HepG2 (cell line): ENCODE measurements around the gene ARG1. TPM values are rescaled to one million over a fixed set of nuclear protein-coding genes. Genes with fewer than 3 reads are reported as not detected.

Source experiments
- ATAC-seq: fragments of 200-7000 bp; cut with Tn5 transposase; 3 replicates; pipeline ENCODE4 v1.9.1; 2020; ENCODE audit warnings: mild to moderate bottlenecking, moderate library complexity
- BruUV-seq: library from RNA; stranded (reverse); fragments of 400-500 nt; replicated peaks from 2 replicates; lab custom pipeline; 2021; lab: Mats Ljungman, UMichigan
- CTCF ChIA-PET: fragments of 300-600 bp; formaldehyde crosslinking; extraction: SDS; loops from one replicate; lab custom pipeline; 2021; ENCODE audit warnings: low total read pairs, inconsistent platforms, low intra/inter-chr PET ratio; lab: Yijun Ruan, JAX
- POLR2A ChIA-PET: fragments of 350-600 bp; sonication (Branson Sonifier 250); formaldehyde crosslinking; loops from one replicate; lab custom pipeline; 2020; ENCODE audit warnings: antibody characterized with exemption, inconsistent platforms; lab: Yijun Ruan, JAX
- DNase-seq: peaks from one replicate; pipeline ENCODE4 v3.0.0-alpha.2; 2015; ENCODE audit warnings: low spot score
- FAIRE-seq: peaks from 3 replicates; lab custom pipeline; 2011; peaks lifted over from hg19 to GRCh38; lab: Jason Lieb, UNC
- H2AFZ ChIP-seq: one replicate; pipeline ENCODE4 v1.6.1; 2011; ENCODE audit warnings: low read length, inconsistent platforms
- H3K27ac ChIP-seq: fragments of 300-600 bp; 3 replicates; pipeline ENCODE4 v1.8.0; 2011; ENCODE audit warnings: mixed run types, mild to moderate bottlenecking, mixed read lengths, low read length, inconsistent platforms; ENCODE audit not compliant: insufficient read depth; ENCODE audit errors: extremely low read length
- H3K27me3 ChIP-seq, 2 experiments: fragments of 200-600 bp in 1 of 2; 2 replicates in 1 of 2; 3 replicates in 1 of 2; pipeline versions ENCODE4 v1.6.0 to v1.8.0; 2011; ENCODE audit warnings: low read length in 2 of 2, mild to moderate bottlenecking in 2 of 2, moderate library complexity in 2 of 2, inconsistent platforms in 1 of 2; ENCODE audit not compliant: insufficient read depth in 2 of 2, control insufficient read depth in 1 of 2
- H3K36me3 ChIP-seq, 2 experiments: fragments of 200-600 bp in 1 of 2; replicated peaks in 1 of 2; 2 replicates in 1 of 2; 3 replicates in 1 of 2; pipeline versions ENCODE4 v1.5.1 to v1.8.0; 2011; ENCODE audit warnings: low read length in 2 of 2, inconsistent platforms in 1 of 2; ENCODE audit not compliant: insufficient read depth in 2 of 2, control insufficient read depth in 1 of 2
- H3K4me1 ChIP-seq: 2 replicates; pipeline ENCODE4 v1.5.1; 2012; ENCODE audit warnings: low read length, inconsistent platforms; ENCODE audit not compliant: insufficient read depth
- H3K4me2 ChIP-seq: 2 replicates; pipeline ENCODE4 v1.6.0; 2011; ENCODE audit warnings: low read depth, low read length, inconsistent platforms
- H3K4me3 ChIP-seq, 3 experiments: fragments of 200-600 bp in 1 of 3; sonication (generic), shearing (Covaris generic) in 1 of 3; replicated peaks in 1 of 3; 2 replicates each; pipeline ENCODE4 v1.5.1; 2011 to 2016; ENCODE audit warnings: low read length in 3 of 3, inconsistent platforms in 2 of 3, low read depth in 2 of 3, mild to moderate bottlenecking in 2 of 3, control low read depth in 1 of 3, mixed read lengths in 1 of 3; ENCODE audit not compliant: insufficient read depth in 1 of 3
- H3K79me2 ChIP-seq: one replicate; pipeline ENCODE4 v1.6.1; 2011; ENCODE audit warnings: low read length, inconsistent platforms; ENCODE audit not compliant: insufficient read depth
- H3K9ac ChIP-seq: 2 replicates; pipeline ENCODE4 v1.6.0; 2011; ENCODE audit warnings: mild to moderate bottlenecking, low read depth, low read length, inconsistent platforms; ENCODE audit not compliant: insufficient read depth
- H3K9me3 ChIP-seq: 2 replicates; pipeline ENCODE4 v1.5.1; 2012; ENCODE audit warnings: mild to moderate bottlenecking, low read length
- H4K20me1 ChIP-seq: 2 replicates; pipeline ENCODE4 v1.6.0; 2011; ENCODE audit warnings: inconsistent platforms, mild to moderate bottlenecking, low read length, moderate library complexity; ENCODE audit not compliant: insufficient read depth
- FOXA1 ChIP-seq, 2 experiments: fragments of 450-650 bp in 1 of 2; sonication (generic) in 1 of 2; formaldehyde crosslinking in 1 of 2; IDR thresholded peaks; 2 replicates each; pipeline versions ENCODE4 v1.4.0 to v1.6.1; 2016 to 2020; ENCODE audit warnings: missing genetic modification reagents in 1 of 2
- HOXD1 ChIP-seq: sonication (generic); formaldehyde crosslinking; IDR thresholded peaks from 2 replicates; pipeline ENCODE4 v1.5.0; 2020; ENCODE audit warnings: missing genetic modification reagents
- NFKBIZ ChIP-seq: IDR thresholded peaks from 2 replicates; pipeline ENCODE4 v1.6.1; 2018; ENCODE audit warnings: missing genetic modification reagents, missing compliant biosample characterization
- SIN3A ChIP-seq: IDR thresholded peaks from 2 replicates; pipeline ENCODE4 v1.6.1; 2011; ENCODE audit warnings: low read depth, mild to moderate bottlenecking, control low read depth, low read length, borderline replicate concordance
- SOX6 ChIP-seq, 2 experiments: fragments of 450-650 bp in 1 of 2; sonication (generic) in 1 of 2; formaldehyde crosslinking in 1 of 2; IDR thresholded peaks; 2 replicates each; pipeline versions ENCODE4 v1.4.0 to v1.6.1; 2017 to 2020; ENCODE audit warnings: antibody characterized with exemption in 1 of 2, mild to moderate bottlenecking in 1 of 2, missing genetic modification reagents in 1 of 2
- SRSF4 ChIP-seq: fragments of 200-400 bp; formaldehyde crosslinking; IDR thresholded peaks from one replicate; pipeline ENCODE4 v1.6.1; 2018; ENCODE audit warnings: mild to moderate bottlenecking, low read depth, low read length, moderate library complexity; ENCODE audit not compliant: poor library complexity, severe bottlenecking
- TAF1 ChIP-seq: sonication (generic); formaldehyde crosslinking; IDR thresholded peaks from 2 replicates; pipeline ENCODE4 v1.4.0; 2020; ENCODE audit warnings: missing genetic modification reagents
- TEAD2 ChIP-seq: sonication (generic); formaldehyde crosslinking; IDR thresholded peaks from 2 replicates; pipeline ENCODE4 v1.9.0; 2021; ENCODE audit warnings: missing genetic modification reagents
- ZFP36 ChIP-seq: fragments of 150-350 bp; IDR thresholded peaks from 2 replicates; pipeline ENCODE4 v1.6.1; 2018; ENCODE audit warnings: borderline replicate concordance, low read length, low read depth; ENCODE audit not compliant: partially characterized antibody
- ZNF235 ChIP-seq: sonication (generic); formaldehyde crosslinking; IDR thresholded peaks from 2 replicates; pipeline ENCODE4 v1.8.1; 2023; ENCODE audit warnings: mild to moderate bottlenecking, missing genetic modification reagents, borderline replicate concordance
- ZNF891 ChIP-seq: sonication (generic); formaldehyde crosslinking; IDR thresholded peaks from 2 replicates; pipeline ENCODE4 v1.5.0; 2020; ENCODE audit warnings: mild to moderate bottlenecking, missing genetic modification reagents
- WGBS: methylation state at CpG from one replicate; pipeline ENCODE4 v1.1.6; 2017; ENCODE audit warnings: low lambda C conversion rate; 5-methylcytosine and 5-hydroxymethylcytosine counted together
- in situ Hi-C: cut with HindIII; loops from 2 replicates; pipeline ENCODE4 v1.10.0; 2017; ENCODE audit warnings: low pct_unique_long_range_greater_than_20kb; ENCODE audit not compliant: extremely low pct_ligation_motif_present
- intact Hi-C: fragments of 100-400 bp; cut with micrococcal nuclease; formaldehyde crosslinking; loops from one replicate; pipeline ENCODE4 v1.10.0; 2022; ENCODE audit not compliant: unreplicated experiment
- polyA plus RNA-seq, 8 experiments: library from polyadenylated mRNA; depleted of rRNA in 3 of 8; stranded (reverse) in 7 of 8; unstranded in 1 of 8; fragments of >200 nt; fragmentation: Illumina TruSeq in 4 of 8; extraction: Trizol in 4 of 8; gene quantifications; 2 replicates each; pipeline versions ENCODE4 v1.2.1 to v1.2.3, GENCODE V29; 2011 to 2016; ENCODE audit warnings: low read depth in 4 of 8, missing spikeins in 1 of 8, mixed read lengths in 1 of 8; ENCODE audit not compliant: insufficient read depth in 1 of 8
- total RNA-seq, 5 experiments: library from RNA; depleted of rRNA; stranded (reverse); fragments of >200 nt; fragmentation: Illumina TruSeq; extraction: Trizol; gene quantifications; 2 replicates each; pipeline ENCODE4 v1.2.3, GENCODE V29; 2016; ENCODE audit warnings: low read depth in 1 of 5
- TF ChIP-seq, protein P1 (sequence below): sonication (generic); formaldehyde crosslinking; IDR thresholded peaks from 2 replicates; pipeline ENCODE4 v1.5.0; 2020; ENCODE audit warnings: missing genetic modification reagents
- TF ChIP-seq, protein P2 (sequence below): sonication (generic); formaldehyde crosslinking; conservative IDR thresholded peaks from 2 replicates; pipeline ENCODE4 v1.8.0; 2022; ENCODE audit warnings: missing genetic modification reagents

Gene ARG1
- total and polyA plus RNA-seq, 2 of the 13 experiments (the other 11 are each of a cell fraction or from before 2014, with no cell fraction given) = 2.2 to 11.2 TPM

DNA sequence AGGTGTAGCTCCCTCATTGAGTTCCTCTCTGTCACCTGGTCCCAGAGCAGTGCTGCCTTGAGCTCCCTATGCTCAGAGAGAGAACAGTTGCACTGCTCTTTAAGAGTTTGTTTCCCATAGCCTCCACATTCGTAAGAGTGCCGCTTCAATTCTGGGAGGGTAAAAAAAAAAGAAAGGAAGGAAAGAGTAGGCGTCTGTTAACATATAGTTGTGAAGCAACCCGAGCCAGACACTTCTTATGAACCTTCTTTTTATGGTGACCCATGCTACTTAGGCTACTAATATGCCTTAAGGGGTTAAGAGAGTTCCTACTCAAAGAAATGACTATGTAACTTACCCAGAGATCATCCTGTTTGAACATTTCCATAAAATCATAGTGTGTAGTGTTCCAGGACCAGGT lies 4.3 kb upstream of the ARG1 start:
- no TSS peak for BruUV-seq
- H3K9ac ChIP-seq = no peak overlapping the region
- no peaks in the 10 kb centered on the region for H3K9me3 ChIP-seq
- 98% methylated on average over 4 of the region's 4 CpGs for WGBS
- ATAC-seq = no peak
- POLR2A ChIA-PET = no interaction called here
- no peaks in the 10 kb centered on the region for H3K27me3 ChIP-seq
- peaks cover 21% of the 10 kb centered on the region for H3K4me1 ChIP-seq
- CTCF ChIA-PET = no interaction called here
- H4K20me1 ChIP-seq = no peaks in the 10 kb centered on the region
- no peak overlapping the region for H3K27ac ChIP-seq
- no peak for TF ChIP-seq SIN3A
- TF ChIP-seq ZNF235 (CRISPR knock-in tag) = no peak
- no peak for TF ChIP-seq NFKBIZ (CRISPR knock-in tag)
- TF ChIP-seq TAF1 (CRISPR knock-in tag) = no peak
- TF ChIP-seq FOXA1 (IDR thresholded peaks at IDR 0.05) = no peak
- no peak for TF ChIP-seq FOXA1 (CRISPR knock-in tag; IDR thresholded peaks at IDR 0.05)
- no peak for TF ChIP-seq ZNF891 (CRISPR knock-in tag)
- no peak for TF ChIP-seq SOX6 (IDR thresholded peaks at IDR 0.05)
- no peak for TF ChIP-seq SOX6 (CRISPR knock-in tag; IDR thresholded peaks at IDR 0.05)
- TF ChIP-seq TEAD2 = no peak
- TF ChIP-seq, protein P1, sequence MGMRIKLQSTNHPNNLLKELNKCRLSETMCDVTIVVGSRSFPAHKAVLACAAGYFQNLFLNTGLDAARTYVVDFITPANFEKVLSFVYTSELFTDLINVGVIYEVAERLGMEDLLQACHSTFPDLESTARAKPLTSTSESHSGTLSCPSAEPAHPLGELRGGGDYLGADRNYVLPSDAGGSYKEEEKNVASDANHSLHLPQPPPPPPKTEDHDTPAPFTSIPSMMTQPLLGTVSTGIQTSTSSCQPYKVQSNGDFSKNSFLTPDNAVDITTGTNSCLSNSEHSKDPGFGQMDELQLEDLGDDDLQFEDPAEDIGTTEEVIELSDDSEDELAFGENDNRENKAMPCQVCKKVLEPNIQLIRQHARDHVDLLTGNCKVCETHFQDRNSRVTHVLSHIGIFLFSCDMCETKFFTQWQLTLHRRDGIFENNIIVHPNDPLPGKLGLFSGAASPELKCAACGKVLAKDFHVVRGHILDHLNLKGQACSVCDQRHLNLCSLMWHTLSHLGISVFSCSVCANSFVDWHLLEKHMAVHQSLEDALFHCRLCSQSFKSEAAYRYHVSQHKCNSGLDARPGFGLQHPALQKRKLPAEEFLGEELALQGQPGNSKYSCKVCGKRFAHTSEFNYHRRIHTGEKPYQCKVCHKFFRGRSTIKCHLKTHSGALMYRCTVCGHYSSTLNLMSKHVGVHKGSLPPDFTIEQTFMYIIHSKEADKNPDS (CRISPR knock-in tag) = no peak
- TF ChIP-seq ZFP36 = no peak
- no peak for TF ChIP-seq HOXD1 (CRISPR knock-in tag)
- TF ChIP-seq SRSF4 = no peak
- TF ChIP-seq, protein P2, sequence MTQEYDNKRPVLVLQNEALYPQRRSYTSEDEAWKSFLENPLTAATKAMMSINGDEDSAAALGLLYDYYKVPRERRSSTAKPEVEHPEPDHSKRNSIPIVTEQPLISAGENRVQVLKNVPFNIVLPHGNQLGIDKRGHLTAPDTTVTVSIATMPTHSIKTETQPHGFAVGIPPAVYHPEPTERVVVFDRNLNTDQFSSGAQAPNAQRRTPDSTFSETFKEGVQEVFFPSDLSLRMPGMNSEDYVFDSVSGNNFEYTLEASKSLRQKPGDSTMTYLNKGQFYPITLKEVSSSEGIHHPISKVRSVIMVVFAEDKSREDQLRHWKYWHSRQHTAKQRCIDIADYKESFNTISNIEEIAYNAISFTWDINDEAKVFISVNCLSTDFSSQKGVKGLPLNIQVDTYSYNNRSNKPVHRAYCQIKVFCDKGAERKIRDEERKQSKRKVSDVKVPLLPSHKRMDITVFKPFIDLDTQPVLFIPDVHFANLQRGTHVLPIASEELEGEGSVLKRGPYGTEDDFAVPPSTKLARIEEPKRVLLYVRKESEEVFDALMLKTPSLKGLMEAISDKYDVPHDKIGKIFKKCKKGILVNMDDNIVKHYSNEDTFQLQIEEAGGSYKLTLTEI = no peak
- TF ChIP-seq, all 625 proteins: peak for 0
- FAIRE-seq (no peak), DNase-seq (no peak)
- H3K4me3 ChIP-seq = no peak overlapping the region
- H3K36me3 ChIP-seq = no peaks in the 10 kb centered on the region
- H2AFZ ChIP-seq = no peak overlapping the region
- intact Hi-C loops = no loop called here
- in situ Hi-C loops = no loop called here
- no peaks in the 10 kb centered on the region for H3K79me2 ChIP-seq
- H3K4me2 ChIP-seq = no peak overlapping the region
